ENCODE results near the gene ARID5A.

Gene ARID5A

GRCh38 chr2:96507957-96508520, 28.5 kb upstream of the ARID5A start:
- peak; percentile 73 to 84 for DNase-seq (ENCODE audit: low read depth in 2 of 2)

GRCh38 chr2:96508521-96509113, 27.9 kb upstream of the ARID5A start:
- DNase-seq (ENCODE audit: low read depth in 2 of 2): no peak

- DNase-seq (ENCODE audit: low read depth in 2 of 2): peak in 1 of 2 experiments; percentile 74
Measured at GRCh38 chr2:96509114-96509846, 27.3 kb upstream of the ARID5A start.

DNA sequence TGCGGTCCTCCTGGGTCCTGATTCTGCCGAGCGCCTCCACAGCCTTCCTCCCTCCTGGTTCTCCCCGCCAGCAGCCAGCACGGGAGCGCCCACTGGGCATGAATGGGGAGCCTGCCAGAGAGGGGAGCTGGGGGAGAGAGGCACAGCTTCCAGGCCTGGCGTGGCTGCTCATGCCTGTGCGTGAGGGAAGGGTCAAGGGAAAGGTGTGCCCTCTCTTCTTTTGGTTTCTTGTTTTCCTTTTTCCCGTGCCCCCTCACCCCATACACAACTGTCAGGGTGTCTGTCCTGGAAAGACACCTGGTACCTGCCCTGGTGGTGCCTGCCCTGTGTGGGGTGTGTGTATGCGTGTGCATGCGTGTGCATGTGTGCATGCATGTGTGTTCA, 26.7 kb upstream of the ARID5A start:
- DNase-seq (ENCODE audit: low read depth in 2 of 2): no peak

DNA sequence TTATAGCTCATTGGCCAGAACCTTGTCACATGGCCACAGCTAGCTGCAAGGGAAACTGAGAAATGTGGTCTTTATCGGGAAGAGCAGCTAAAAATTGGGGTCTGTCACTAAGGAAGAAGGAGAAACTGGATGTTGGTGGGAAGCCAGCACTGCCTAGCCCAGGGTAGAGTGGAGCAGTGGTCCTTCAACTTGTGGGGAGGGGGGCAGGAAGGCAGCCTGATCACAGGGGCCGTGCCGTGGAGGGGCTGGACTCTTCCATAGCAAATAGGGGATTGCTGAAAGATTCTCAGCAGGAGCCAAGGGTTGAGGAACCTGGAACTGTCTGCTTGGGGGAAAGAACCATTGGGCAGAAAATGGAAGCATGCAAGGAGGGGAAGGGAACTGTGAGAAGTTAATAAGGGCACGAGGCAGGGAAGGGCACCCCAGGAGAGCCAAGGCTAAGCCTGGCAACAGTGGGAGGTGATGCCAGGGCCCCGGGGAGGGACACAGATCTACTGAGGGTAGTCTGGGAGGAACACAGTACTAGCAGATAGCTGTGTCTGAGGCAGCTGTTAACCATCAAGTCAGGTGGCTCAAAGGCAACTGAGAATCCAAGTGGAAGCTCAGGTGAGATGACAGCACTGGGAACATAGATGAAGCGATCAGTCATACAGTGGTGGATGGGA, 25.5 kb upstream of the ARID5A start:
- no peak for DNase-seq (ENCODE audit: low read depth in 2 of 2)

GRCh38 chr2:96511851-96512250, 24.7 kb upstream of the ARID5A start:
- no peak for DNase-seq (ENCODE audit: low read depth in 2 of 2)

DNA sequence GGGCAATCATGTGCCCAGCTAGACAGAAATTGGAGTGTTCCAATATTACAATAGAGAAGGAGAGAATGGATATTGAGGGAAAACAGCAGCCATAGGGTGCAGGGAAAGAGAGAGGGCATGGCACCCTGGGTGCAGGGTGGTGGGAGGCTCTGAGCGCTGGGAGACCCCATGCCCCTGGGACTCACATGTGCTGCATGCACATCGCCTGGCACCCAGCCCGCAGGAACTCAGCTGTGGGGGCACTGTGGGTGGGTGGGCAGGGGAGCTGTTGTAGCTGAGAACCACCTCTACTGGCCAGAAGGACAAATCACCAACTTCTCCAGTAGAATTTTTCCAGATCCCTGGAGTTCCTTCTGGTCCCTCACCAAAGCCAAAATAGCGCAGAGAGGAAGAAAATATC, 24.2 kb upstream of the ARID5A start:
- DNase-seq (ENCODE audit: low read depth in 2 of 2): no peak

DNA sequence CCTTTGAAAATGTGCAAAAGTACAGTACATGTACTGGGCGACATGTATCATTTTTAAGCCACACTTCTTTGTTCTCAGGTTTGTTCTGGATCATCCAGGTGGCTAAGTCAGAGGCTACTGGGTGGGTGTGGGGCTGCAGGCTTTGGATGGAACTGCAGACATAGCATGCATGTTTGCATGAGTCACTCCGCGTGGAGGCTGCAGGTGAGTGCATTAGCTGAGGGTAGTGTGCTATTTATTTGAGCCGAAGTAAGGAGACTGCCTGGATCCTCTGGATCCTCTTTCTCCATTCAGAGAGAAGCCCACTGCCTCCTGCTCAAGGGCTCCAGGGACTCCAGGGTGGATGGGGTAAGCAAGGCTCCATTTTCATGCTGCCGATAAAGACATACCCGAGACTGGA, 22.0 kb upstream of the ARID5A start:
- no peak for DNase-seq (ENCODE audit: low read depth in 2 of 2)

DNA sequence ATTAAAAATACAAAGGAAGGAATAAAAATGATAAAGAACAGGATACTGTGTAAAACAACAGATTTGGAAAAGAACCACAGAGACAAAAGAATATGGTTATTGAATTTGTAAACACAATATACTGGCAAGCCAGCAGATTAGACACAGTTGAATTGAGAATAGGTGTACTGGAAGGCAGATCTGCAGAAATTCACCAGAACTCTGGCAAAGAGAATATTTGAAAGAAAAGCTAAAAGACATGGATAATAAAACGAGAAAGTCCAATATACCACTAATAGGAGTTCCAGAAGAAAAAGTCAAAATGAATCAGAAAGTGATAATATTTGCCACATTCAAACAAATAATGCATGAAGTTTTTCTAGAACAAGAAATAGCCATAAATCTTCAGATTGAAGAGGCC, 19.5 kb upstream of the ARID5A start:
- DNase-seq (ENCODE audit: low read depth in 2 of 2): no peak

GRCh38 chr2:96520231-96520630, 16.3 kb upstream of the ARID5A start:
- DNase-seq (ENCODE audit: low read depth in 2 of 2): no peak

- no peak for DNase-seq (ENCODE audit: low read depth in 2 of 2)
Measured at GRCh38 chr2:96520697-96521096, 15.9 kb upstream of the ARID5A start.

- no peak for DNase-seq (ENCODE audit: low read depth in 2 of 2)
Measured at GRCh38 chr2:96521219-96521618, 15.3 kb upstream of the ARID5A start.

DNA sequence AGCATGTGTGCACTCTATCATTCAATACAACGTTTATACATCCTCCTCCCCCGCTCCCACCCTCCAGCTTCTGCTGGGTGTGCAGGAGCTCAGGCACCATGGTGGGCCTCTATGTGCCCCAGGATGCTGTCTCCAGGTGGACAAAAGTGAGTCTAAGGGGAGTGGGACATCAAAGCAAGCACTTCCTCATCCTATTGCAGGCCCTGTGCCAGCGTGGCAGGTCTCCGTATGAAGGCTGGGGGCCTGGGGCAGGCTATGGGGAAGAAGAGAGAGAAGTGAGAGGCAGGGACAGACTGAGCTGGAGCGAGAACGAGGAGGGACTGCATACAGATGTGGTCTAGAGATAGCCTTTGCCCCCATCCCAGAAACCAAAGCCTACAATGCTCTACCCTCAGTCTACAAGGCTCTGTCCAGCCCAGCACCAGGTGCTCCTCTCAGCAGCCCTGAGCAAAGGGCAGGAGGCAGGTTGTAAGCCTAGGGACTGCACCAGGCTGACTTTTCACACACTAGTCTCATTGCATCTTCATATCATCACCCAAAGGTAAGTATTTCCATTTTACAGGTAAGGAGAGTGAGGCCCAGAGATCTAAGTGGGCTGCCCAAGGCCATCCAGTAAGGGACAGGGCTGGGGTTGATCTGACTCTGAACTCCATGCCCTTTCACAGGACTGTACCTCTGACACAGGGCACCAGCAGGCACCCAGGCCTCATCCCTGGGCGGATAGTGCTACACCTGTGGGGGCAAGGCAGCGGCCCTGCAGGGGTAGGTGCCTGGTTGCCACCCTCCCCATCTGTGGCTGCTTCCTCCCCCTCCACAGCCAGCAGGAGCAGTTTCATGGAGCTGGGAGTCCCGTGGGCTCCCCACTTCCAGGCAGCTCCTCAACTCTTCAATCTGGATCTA, 14.0 kb upstream of the ARID5A start:
- no peak for DNase-seq (ENCODE audit: low read depth in 2 of 2)

DNA sequence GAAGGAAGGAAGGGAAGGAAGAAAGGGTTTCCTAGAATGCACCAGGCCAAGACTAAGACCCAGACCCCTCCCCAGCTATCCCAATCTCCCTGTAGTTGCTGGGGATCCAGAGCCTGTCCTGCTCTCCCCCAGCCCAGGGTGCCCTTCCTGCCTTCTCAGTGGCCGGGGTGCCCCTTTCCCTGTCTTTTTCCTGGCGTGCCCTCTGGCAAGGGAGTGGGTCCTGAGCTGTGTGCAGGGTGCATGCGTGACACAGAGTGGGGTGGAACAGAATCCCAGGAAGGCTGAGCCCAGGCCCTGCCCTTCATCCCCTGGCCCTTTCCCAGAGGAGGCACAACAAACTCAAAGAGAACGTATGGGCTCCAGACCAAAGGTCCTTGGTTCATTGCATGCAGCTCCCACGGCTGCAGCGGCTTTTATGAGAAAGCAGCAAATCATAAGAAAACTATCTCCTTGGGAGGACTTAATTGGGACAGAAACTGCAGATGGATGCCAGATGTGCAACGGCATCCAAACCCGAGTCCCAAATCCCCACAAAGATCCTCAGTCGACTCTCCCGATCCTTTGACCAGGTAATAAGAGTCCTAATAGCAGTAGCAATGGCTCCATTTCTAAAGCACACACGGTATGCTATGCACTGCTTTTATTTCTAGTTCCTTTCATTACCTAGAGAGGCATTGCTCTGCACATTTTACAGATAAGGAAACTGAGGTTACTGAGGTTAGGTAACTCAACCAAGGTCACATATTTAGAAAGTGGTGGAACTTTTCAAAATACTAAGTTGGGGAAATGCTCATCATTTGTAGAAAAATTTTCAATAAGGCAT, 12.7 kb upstream of the ARID5A start:
- DNase-seq (ENCODE audit: low read depth in 2 of 2): no peak

GRCh38 chr2:96524482-96525210, 11.9 kb upstream of the ARID5A start:
- DNase-seq (ENCODE audit: low read depth in 2 of 2): no peak

GRCh38 chr2:96525211-96525507, 11.4 kb upstream of the ARID5A start:
- no peak for DNase-seq (ENCODE audit: low read depth in 2 of 2)

- no peak for DNase-seq (ENCODE audit: low read depth in 2 of 2)
Measured at GRCh38 chr2:96526101-96526591, 10.4 kb upstream of the ARID5A start.

GRCh38 chr2:96526615-96527285, 9.8 kb upstream of the ARID5A start:
- no peak for DNase-seq (ENCODE audit: low read depth in 2 of 2)

DNA sequence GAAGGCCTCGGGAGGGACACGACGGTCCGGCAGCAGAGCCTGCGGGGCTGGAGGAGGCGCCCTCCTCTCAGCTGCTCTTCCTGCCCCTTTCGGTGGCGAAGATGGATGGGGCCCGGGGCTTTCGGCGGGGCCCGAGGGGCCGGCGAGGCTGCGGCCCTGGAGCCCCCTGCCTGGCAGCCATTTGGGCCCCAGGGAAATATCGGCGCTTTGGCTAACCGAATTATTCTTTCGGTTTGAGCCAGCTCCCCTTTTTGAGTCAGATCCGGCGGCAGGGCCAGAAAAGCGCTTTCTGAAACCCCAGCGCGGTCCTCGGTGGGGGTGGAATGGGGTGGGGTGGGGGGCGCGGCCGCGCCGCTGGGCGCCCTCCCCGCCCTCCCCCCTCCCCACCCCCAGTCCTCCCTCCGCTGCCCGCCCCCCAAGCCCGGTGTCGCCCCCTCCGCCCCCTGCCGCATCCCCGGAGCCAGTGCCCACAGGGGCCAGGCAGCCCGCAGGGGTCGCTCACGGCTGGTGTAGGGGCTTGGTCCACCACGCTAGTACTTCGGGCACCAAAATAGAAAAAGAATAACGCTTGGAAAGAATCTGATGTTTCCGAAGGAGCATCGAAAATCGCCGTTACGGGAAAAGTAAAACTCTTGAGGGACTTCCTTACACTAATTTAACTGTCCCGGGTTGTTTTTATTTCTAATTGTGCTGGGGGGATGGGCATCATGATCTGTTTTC, 9.1 kb upstream of the ARID5A start:
- DNase-seq (ENCODE audit: low read depth in 2 of 2): peak in 1 of 2 experiments; percentile 68
